GM23338 (cell line): ENCODE data around the gene LNPEP.

ENCODE experiments used
- EZH2phosphoT487 ChIP-seq: fragments of 200-600 bp; sonication (generic); IDR thresholded peaks from one replicate; pipeline ENCODE4 v1.8.1; 2018; ENCODE audit warnings: antibody characterized with exemption; ENCODE audit not compliant: unreplicated experiment
- TF ChIP-seq, protein P1 (sequence below), 2 experiments: fragments of 200-600 bp in 1 of 2; sonication (generic) in 1 of 2; conservative IDR thresholded peaks; 2 replicates each; pipeline versions ENCODE4 v1.5.1 to v1.6.1; 2016 to 2017; ENCODE audit warnings: antibody characterized with exemption in 2 of 2, low read depth in 2 of 2, mild to moderate bottlenecking in 2 of 2, moderate library complexity in 1 of 2

DNA sequence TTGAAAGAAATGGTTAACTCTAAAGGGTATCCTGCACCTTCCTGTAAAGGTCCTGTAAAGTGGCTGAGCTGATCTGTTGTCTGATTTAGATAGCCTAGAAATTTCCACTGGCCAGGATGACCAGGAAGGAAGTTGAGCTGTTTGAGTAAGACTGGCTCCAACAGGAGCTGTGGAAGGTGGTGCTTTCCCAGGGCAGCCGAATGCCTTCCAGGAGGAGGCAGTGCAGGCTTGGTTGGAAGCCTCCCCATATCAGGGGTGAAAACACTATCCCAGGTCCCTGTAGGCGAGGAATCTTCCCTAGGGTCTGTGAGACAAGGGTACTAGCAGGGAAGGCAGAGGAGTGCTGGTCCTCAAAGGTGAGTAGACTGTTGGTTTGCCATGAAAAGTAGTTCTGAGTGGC lies 108.2 kb downstream of the LNPEP start:
- TF ChIP-seq, protein P1, sequence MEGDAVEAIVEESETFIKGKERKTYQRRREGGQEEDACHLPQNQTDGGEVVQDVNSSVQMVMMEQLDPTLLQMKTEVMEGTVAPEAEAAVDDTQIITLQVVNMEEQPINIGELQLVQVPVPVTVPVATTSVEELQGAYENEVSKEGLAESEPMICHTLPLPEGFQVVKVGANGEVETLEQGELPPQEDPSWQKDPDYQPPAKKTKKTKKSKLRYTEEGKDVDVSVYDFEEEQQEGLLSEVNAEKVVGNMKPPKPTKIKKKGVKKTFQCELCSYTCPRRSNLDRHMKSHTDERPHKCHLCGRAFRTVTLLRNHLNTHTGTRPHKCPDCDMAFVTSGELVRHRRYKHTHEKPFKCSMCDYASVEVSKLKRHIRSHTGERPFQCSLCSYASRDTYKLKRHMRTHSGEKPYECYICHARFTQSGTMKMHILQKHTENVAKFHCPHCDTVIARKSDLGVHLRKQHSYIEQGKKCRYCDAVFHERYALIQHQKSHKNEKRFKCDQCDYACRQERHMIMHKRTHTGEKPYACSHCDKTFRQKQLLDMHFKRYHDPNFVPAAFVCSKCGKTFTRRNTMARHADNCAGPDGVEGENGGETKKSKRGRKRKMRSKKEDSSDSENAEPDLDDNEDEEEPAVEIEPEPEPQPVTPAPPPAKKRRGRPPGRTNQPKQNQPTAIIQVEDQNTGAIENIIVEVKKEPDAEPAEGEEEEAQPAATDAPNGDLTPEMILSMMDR (conservative IDR thresholded peaks at IDR 0.05; ENCODE audit: low read depth in 2 of 2), result peak; percentile 73 to 97
- no peak for TF ChIP-seq EZH2phosphoT487
